ENCODE data around the gene WDFY2. TPM values are rescaled to one million over a fixed set of nuclear protein-coding genes. Genes with fewer than 3 reads are reported as not detected.

WDFY2 gene
- total RNA-seq, 1 experiment from 2014 or later = 26.4 TPM

DNA sequence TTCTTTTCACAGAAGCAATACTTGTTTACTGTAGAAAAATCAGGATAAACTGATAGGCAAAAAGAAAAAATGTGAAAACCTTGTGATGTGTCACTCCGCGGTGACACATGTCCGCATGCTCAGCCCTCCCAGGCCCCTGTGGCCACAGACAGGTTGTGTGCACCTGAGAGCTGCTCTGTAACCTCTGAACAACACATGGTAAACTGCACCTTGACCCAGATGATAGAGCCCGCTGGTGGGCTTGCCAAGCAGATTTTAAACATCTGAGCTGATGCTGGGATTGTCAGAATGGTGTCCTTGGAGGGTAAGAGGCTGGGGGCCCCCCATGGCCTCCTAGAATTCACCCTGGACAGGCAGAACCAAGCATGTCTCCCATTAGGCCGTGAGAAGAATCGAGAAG lies 185.9 kb downstream of the WDFY2 start:
- H3K14ac ChIP-seq (ENCODE audit: insufficient read depth, low read length) = no peak overlapping the region
- no CpG with 5 or more reads among the region's 6 CpGs for WGBS (ENCODE audit: extremely low coverage, insufficient read length, low lambda C conversion rate)
- no peak for TF ChIP-seq CTCF (conservative IDR thresholded peaks at IDR 0.05)

More for the DNA sequence above, 185.9 kb downstream of the WDFY2 start:
- Histone ChIP-seq H2BK15ac (ENCODE audit: low read depth, low read length) (no peak overlapping the region), H3K9me3 (ENCODE audit: control insufficient read depth, low read depth, low read length) (no peaks in the 10 kb centered on the region), H3K4me1 (ENCODE audit: insufficient read depth, low read length) (0 out of 2 replicates have a peak, but pooled peaks cover 3% of the 10 kb centered on the region), H2AFZ (ENCODE audit: low read length) (no peak overlapping the region), H3K4me2 (ENCODE audit: insufficient read depth, insufficient read length, low read length) (no peak overlapping the region), H2BK12ac (ENCODE audit: insufficient read length, low read depth, low read length) (no peak overlapping the region), H3K9ac (ENCODE audit: extremely low read depth, insufficient read length, low read length) (no peak overlapping the region), H3K4ac (ENCODE audit: low read depth, low read length) (no peak overlapping the region), H2BK5ac (ENCODE audit: insufficient read length, low read length) (no peak overlapping the region), H3K18ac (ENCODE audit: insufficient read length, low read depth, low read length) (no peak overlapping the region), H4K91ac (ENCODE audit: insufficient read length, low read depth, low read length) (no peak overlapping the region), H3K56ac (ENCODE audit: insufficient read length, low read depth, low read length) (no peak overlapping the region), H3K27ac (ENCODE audit: insufficient read length, low read depth, low read length) (no peak overlapping the region), H4K5ac (ENCODE audit: insufficient read length, low read depth, low read length) (no peak overlapping the region), H2AK5ac (ENCODE audit: insufficient read length, low read length) (no peak overlapping the region), H2BK120ac (ENCODE audit: low read depth, low read length, poor library complexity, severe bottlenecking) (no peak overlapping the region), H3K79me2 (ENCODE audit: insufficient read depth, low read length) (no peaks in the 10 kb centered on the region), H3T11ph (ENCODE audit: low read length) (no peak overlapping the region), H4K8ac (replicated peaks; ENCODE audit: insufficient read length, low read depth, low read length) (no peak overlapping the region), H3K27me3 (ENCODE audit: insufficient read depth, low read length) (no peaks in the 10 kb centered on the region), H4K20me1 (ENCODE audit: control insufficient read depth, insufficient read depth, insufficient read length) (no peaks in the 10 kb centered on the region), H3K23me2 (ENCODE audit: insufficient read length, low read depth, low read length, poor library complexity, severe bottlenecking) (no peaks in the 10 kb centered on the region), H3K23ac (ENCODE audit: insufficient read length, low read depth, low read length) (no peak overlapping the region), H3K79me1 (ENCODE audit: insufficient read depth, low read depth, low read length, poor library complexity, severe bottlenecking) (no peaks in the 10 kb centered on the region), H2BK20ac (ENCODE audit: low read depth, low read length, poor library complexity, severe bottlenecking) (no peak overlapping the region)
- Mint-ChIP-seq H3K27me3 (ENCODE audit: low read depth) (no peaks in the 10 kb centered on the region; the same call in 1 of the 2 replicates), H3K27ac (no peak overlapping the region), H3K36me3 (ENCODE audit: insufficient read depth in 1 of 3, low read depth in 3 of 3) (peaks cover 0 to 9% (median 4%) of the 10 kb centered on the region in 3 experiments; a peak in 4 of 7 replicates), H3K4me1 (peaks cover 27% of the 10 kb centered on the region in 2 experiments), H3K4me3 (no peak overlapping the region), H3K9me3 (no peaks in the 10 kb centered on the region)
- DNase-seq = no peak
